Measurements from ENCODE around the gene PIK3R6.

- TF ChIP-seq GATA2 (IDR thresholded peaks at IDR 0.05; ENCODE audit: low read depth, low read length) (no peak), GATA3 (IDR thresholded peaks at IDR 0.05; ENCODE audit: low read depth, low read length) (no peak)
Observed at GRCh38 chr17:8909586-8910270, 42.3 kb upstream of the PIK3R6 start.

Data from SH-SY5Y (cell line).